ENCODE measurements around the gene SGSM2. TPM values are rescaled to one million over a fixed set of nuclear protein-coding genes. Genes with fewer than 3 reads are reported as not detected.

SGSM2 gene
- total RNA-seq, 4 donors from 2014 or later: 42.6 to 97.1 (median 56.5) TPM

GRCh38 chr17:2395258-2396181, 58.2 kb downstream of the SGSM2 start:
- H3K4me3 ChIP-seq (ENCODE audit: low read depth, poor library complexity, severe bottlenecking): no peak overlapping the region
- TF ChIP-seq POLR2A (IDR thresholded peaks at IDR 0.05): no peak
- no peak for TF ChIP-seq CTCF (IDR thresholded peaks at IDR 0.05)
- intact Hi-C loops (cut with DNase I; ENCODE audit: low total_unique reads): no loop called here
- no peak for DNase-seq (ENCODE audit: low spot score in 2 of 2)
- 72 to 78% methylated on average over 28 of the region's 28 CpGs for WGBS, 2 donors

- H3K4me3 ChIP-seq (ENCODE audit: low read depth, poor library complexity, severe bottlenecking): no peak overlapping the region
- TF ChIP-seq CTCF (IDR thresholded peaks at IDR 0.05): no peak
- TF ChIP-seq POLR2A (IDR thresholded peaks at IDR 0.05): no peak
- no peak for DNase-seq (ENCODE audit: low spot score in 2 of 2)
- intact Hi-C loops (cut with DNase I; ENCODE audit: low total_unique reads): no loop called here
- 46 to 50% methylated on average over 7 of the region's 7 CpGs for WGBS, 2 donors
These were observed 58.9 kb downstream of the SGSM2 start for GRCh38 chr17:2396192-2396567.

- 2 to 12% methylated on average over 16 of the region's 34 CpGs for WGBS, 2 donors
- no peak overlapping the region for H3K4me3 ChIP-seq (ENCODE audit: low read depth, poor library complexity, severe bottlenecking)
- DNase-seq (ENCODE audit: low spot score in 2 of 2): peak; percentile 88 to 98
- TF ChIP-seq POLR2A (IDR thresholded peaks at IDR 0.05) (no peak), CTCF (IDR thresholded peaks at IDR 0.05) (no peak)
- intact Hi-C loops (cut with DNase I; ENCODE audit: low total_unique reads): no loop called here
These were observed 59.4 kb downstream of the SGSM2 start for GRCh38 chr17:2396568-2397246.

GRCh38 chr17:2397247-2398171, 60.2 kb downstream of the SGSM2 start:
- TF ChIP-seq CTCF (IDR thresholded peaks at IDR 0.05) (no peak), POLR2A (IDR thresholded peaks at IDR 0.05) (no peak)
- H3K4me3 ChIP-seq (ENCODE audit: low read depth, poor library complexity, severe bottlenecking): no peak overlapping the region
- intact Hi-C loops (cut with DNase I; ENCODE audit: low total_unique reads): no loop called here
- 58 to 64% methylated on average over 9 to 12 of the region's 12 CpGs for WGBS, 2 donors
- no peak for DNase-seq (ENCODE audit: low spot score in 2 of 2)

GRCh38 chr17:2398182-2398581, 60.9 kb downstream of the SGSM2 start:
- intact Hi-C loops (cut with DNase I; ENCODE audit: low total_unique reads): no loop called here
- no peak for TF ChIP-seq CTCF (IDR thresholded peaks at IDR 0.05)
- TF ChIP-seq POLR2A (IDR thresholded peaks at IDR 0.05): no peak

More at GRCh38 chr17:2398182-2398581, 60.9 kb downstream of the SGSM2 start:
- WGBS, 2 donors: 80 to 82% methylated on average over 10 of the region's 10 CpGs
- H3K4me3 ChIP-seq (ENCODE audit: low read depth, poor library complexity, severe bottlenecking): no peak overlapping the region
- no peak for DNase-seq (ENCODE audit: low spot score in 2 of 2)

All from lower leg skin (tissue), 4 donors.